ENCODE results near the gene VTN. TPM values are rescaled to one million over a fixed set of nuclear protein-coding genes. Genes with fewer than 3 reads are reported as not detected.

The VTN gene
- total and polyA plus RNA-seq, 2 experiments from 2014 or later = 0.16 TPM; not detected in 1

GRCh38 chr17:28385037-28385400, 14.9 kb upstream of the VTN start:
- Mint-ChIP-seq H3K9me3 (no peaks in the 10 kb centered on the region; the same call in 2 of the 3 replicates), H3K4me3 (peak overlapping the region; percentile 87), H3K4me1 (peaks cover 11% of the 10 kb centered on the region), H3K27ac (no peak overlapping the region), H3K36me3 (ENCODE audit: low read depth) (peaks cover 3% of the 10 kb centered on the region), H3K27me3 (ENCODE audit: insufficient read depth, low read depth, poor library complexity) (peaks cover 62% of the 10 kb centered on the region)
- Histone ChIP-seq H3F3A (replicated peaks; ENCODE audit: low read depth) (0 out of 2 replicates have a peak, but pooled peaks cover 7% of the 10 kb centered on the region), H4K20me1 (replicated peaks; ENCODE audit: insufficient read depth) (no peaks in the 10 kb centered on the region), H3K27me3 (ENCODE audit: insufficient read depth) (peaks cover 66% of the 10 kb centered on the region), H3K79me2 (replicated peaks; ENCODE audit: insufficient read depth) (no peaks in the 10 kb centered on the region), H3K4me2 (peak overlapping the region; percentile 95), H3K9me2 (ENCODE audit: insufficient read depth) (no peaks in the 10 kb centered on the region), H3K4me3 (peak overlapping the region; percentile 90), H3K4me1 (ENCODE audit: insufficient read depth) (peaks cover 11% of the 10 kb centered on the region; the same call in 1 of the 2 replicates), H2AFZ (peak overlapping the region; percentile 96), H3K27ac (ENCODE audit: low read depth) (no peak overlapping the region), H3K36me3 (ENCODE audit: insufficient read depth) (no peaks in the 10 kb centered on the region)
- ATAC-seq (peak; percentile 39), DNase-seq (ENCODE audit: low spot score) (peak; percentile 48)
- no peak for TF ChIP-seq ZNF331 (CRISPR knock-in tag; IDR thresholded peaks at IDR 0.05; ENCODE audit: low read depth)
- TF ChIP-seq EZH2phosphoT487 (IDR thresholded peaks at IDR 0.05; ENCODE audit: unreplicated experiment) = no peak
- no peak for TF ChIP-seq EZH2 (IDR thresholded peaks at IDR 0.05; ENCODE audit: low read depth, unreplicated experiment)
- no peak for TF ChIP-seq STAT1 (IDR thresholded peaks at IDR 0.05; ENCODE audit: unreplicated experiment)

GRCh38 chr17:28384281-28385036, 14.4 kb upstream of the VTN start:
- no peak overlapping the region for H3K27ac Mint-ChIP-seq
- no peaks in the 10 kb centered on the region; the same call in 2 of the 3 replicates for H3K9me3 Mint-ChIP-seq
- H3K36me3 ChIP-seq (ENCODE audit: insufficient read depth) = no peaks in the 10 kb centered on the region
- H3K79me2 ChIP-seq (replicated peaks; ENCODE audit: insufficient read depth) = no peaks in the 10 kb centered on the region
- no peaks in the 10 kb centered on the region for H3K9me2 ChIP-seq (ENCODE audit: insufficient read depth)
- peaks cover 11% of the 10 kb centered on the region; the same call in 1 of the 2 replicates for H3K4me1 ChIP-seq (ENCODE audit: insufficient read depth)
- H3K4me2 ChIP-seq = peak overlapping the region; percentile 95
- ATAC-seq = peak; percentile 49
- H3K27ac ChIP-seq (ENCODE audit: low read depth) = no peak overlapping the region
- TF ChIP-seq ETS1 (IDR thresholded peaks at IDR 0.05) = no peak
- peak; percentile 9; the same call in 1 of the 2 replicates for TF ChIP-seq CREB1 (CRISPR knock-in tag; IDR thresholded peaks at IDR 0.05; ENCODE audit: low read depth)
- no peak for TF ChIP-seq NANOG (IDR thresholded peaks at IDR 0.05; ENCODE audit: borderline replicate concordance)
- peak; percentile 66 for DNase-seq (ENCODE audit: low spot score)
- H3K27me3 ChIP-seq (ENCODE audit: insufficient read depth) = peaks cover 71% of the 10 kb centered on the region
- peak overlapping the region; percentile 90 for H3K4me3 ChIP-seq
- 0 out of 2 replicates have a peak, but pooled peaks cover 7% of the 10 kb centered on the region for H3F3A ChIP-seq (replicated peaks; ENCODE audit: low read depth)
- peak overlapping the region; percentile 87 for H3K4me3 Mint-ChIP-seq
- H4K20me1 ChIP-seq (replicated peaks; ENCODE audit: insufficient read depth) = no peaks in the 10 kb centered on the region
- no peaks in the 10 kb centered on the region; the same call in none of the 3 replicates for H3K36me3 Mint-ChIP-seq (ENCODE audit: low read depth)
- H3K27me3 Mint-ChIP-seq (ENCODE audit: insufficient read depth, low read depth, poor library complexity) = peaks cover 66% of the 10 kb centered on the region
- H3K4me1 Mint-ChIP-seq = peaks cover 11% of the 10 kb centered on the region
- peak overlapping the region; percentile 96 for H2AFZ ChIP-seq

All from GM23338 (cell line).